ENCODE measurements around the gene ATAD3C. TPM values are rescaled to one million over a fixed set of nuclear protein-coding genes. Genes with fewer than 3 reads are reported as not detected.
"Not testable (repeated sequence)": the region's sequence is repeated elsewhere in the genome, so short reads cannot be mapped to it uniquely, and the experiment has no call there.

The ATAD3C gene
- total and polyA plus RNA-seq, 10 of the 15 experiments (the other 5 are each of a cell fraction or from before 2014, with no cell fraction given), result 0.03 to 3.1 (median 0.86) TPM

GRCh38 chr1:1471389-1472052, 22.0 kb downstream of the ATAD3C start, which contains the start of gene ATAD3B (continued):
- TF ChIP-seq ZBTB40 (IDR thresholded peaks at IDR 0.05; ENCODE audit: borderline replicate concordance) (peak; percentile 83), CBX5 (IDR thresholded peaks at IDR 0.05; ENCODE audit: low read depth) (no peak), RBBP5 (conservative IDR thresholded peaks at IDR 0.05) (no peak), ETV6 (conservative IDR thresholded peaks at IDR 0.05 in 1 of 2, IDR thresholded peaks at IDR 0.05 in 1 of 2; ENCODE audit: borderline replicate concordance in 1 of 2, low read depth in 1 of 2) (no peak), ASH2L (IDR thresholded peaks at IDR 0.05; ENCODE audit: borderline replicate concordance, low read depth) (no peak), ZNF384 (IDR thresholded peaks at IDR 0.05; ENCODE audit: borderline replicate concordance, low read depth, low read length) (no peak), JUNB (IDR thresholded peaks at IDR 0.05) (no peak), STAT3 (IDR thresholded peaks at IDR 0.05; ENCODE audit: low read depth, low read length) (no peak), NRF1 (conservative IDR thresholded peaks at IDR 0.05; ENCODE audit: low read depth, low read length) (peak; percentile 61), MTA3 (IDR thresholded peaks at IDR 0.05; ENCODE audit: borderline replicate concordance, low read length) (no peak), SUPT20H (IDR thresholded peaks at IDR 0.05; ENCODE audit: borderline replicate concordance, control insufficient read depth, low read depth, low read length) (no peak), NR2C1 (IDR thresholded peaks at IDR 0.05) (peak; percentile 65), MYC (IDR thresholded peaks at IDR 0.05; ENCODE audit: insufficient read depth, insufficient read length, insufficient replicate concordance, low read length, severe bottlenecking) (no peak), BHLHE40 (IDR thresholded peaks at IDR 0.05; ENCODE audit: borderline replicate concordance in 1 of 2, low read depth in 2 of 2, low read length in 1 of 2) (peak; percentile 67 to 84; a peak in 3 of 4 replicates), CHD1 (IDR thresholded peaks at IDR 0.05; ENCODE audit: low read depth, low read length) (no peak), FOS (IDR thresholded peaks at IDR 0.05; ENCODE audit: borderline replicate concordance, extremely low read depth, insufficient read length) (no peak)

- ATAC-seq (peak; percentile 50), FAIRE-seq (peak; percentile 92)
- TSS peak; percentile 62 for BruUV-seq (replicated peaks)
- SMC1A ChIA-PET (ENCODE audit: uncharacterized antibody, unreplicated experiment); H3K4me1 ChIP-seq (ENCODE audit: control insufficient read depth, insufficient read depth, low read length); DNase-seq (ENCODE audit: low read depth, low spot score); H3K27me3 ChIP-seq (replicated peaks in 1 of 2; ENCODE audit: control insufficient read depth in 2 of 2, insufficient read depth in 2 of 2, low read length in 1 of 2); RAD21 ChIA-PET (ENCODE audit: unreplicated experiment); CTCF ChIA-PET; H2AFZ ChIP-seq (ENCODE audit: control insufficient read depth, low read depth, low read length); POLR2A ChIA-PET; H4K20me1 ChIP-seq (ENCODE audit: control insufficient read depth, insufficient read depth); H3K36me3 ChIP-seq (ENCODE audit: control insufficient read depth in 2 of 2, insufficient read depth in 2 of 2, low read length in 1 of 2); H3K9me3 ChIP-seq (replicated peaks; ENCODE audit: control insufficient read depth, insufficient read depth, low read length); in situ Hi-C loops (cut with MboI); H3K27ac ChIP-seq (ENCODE audit: control insufficient read depth, insufficient read depth); intact Hi-C loops (cut with micrococcal nuclease; ENCODE audit: unreplicated experiment): not testable (repeated sequence)
- Histone ChIP-seq H3K4me3 (peak overlapping the region; percentile 83), H3K4me2 (ENCODE audit: control insufficient read depth, insufficient read depth) (peak overlapping the region; percentile 40), H3K79me2 (ENCODE audit: control insufficient read depth, insufficient read depth, low read length) (peaks cover 30% of the 10 kb centered on the region), H3K9ac (ENCODE audit: control insufficient read depth, insufficient read depth, low read length) (peak overlapping the region; percentile 49; the same call in 1 of the 2 replicates)
- WGBS (ENCODE audit: insufficient coverage, insufficient replicate concordance, low lambda C conversion rate, missing lambda C conversion rate), result under 1% methylated on average over 43 of the region's 65 CpGs
Observed at GRCh38 chr1:1472053-1472876, 22.8 kb downstream of the ATAD3C start.

All from GM12878 (cell line).